OCI-LY7 (cell line): ENCODE results near the gene ERVFRD-1.
"Not testable (repeated sequence)": the region's sequence is repeated elsewhere in the genome, so short reads cannot be mapped to it uniquely, and the experiment has no call there.

Experiments used
- CTCF ChIP-seq: fragments of 200-600 bp; sonication (generic); conservative IDR thresholded peaks from 2 replicates; pipeline ENCODE4 v1.5.1; 2014; ENCODE audit warnings: mild to moderate bottlenecking, antibody characterized with exemption, low read length, moderate library complexity, mixed read lengths
- EZH2phosphoT487 ChIP-seq: fragments of 200-600 bp; sonication (generic); IDR thresholded peaks from 2 replicates; pipeline ENCODE4 v1.6.1; 2018; ENCODE audit warnings: low read depth, borderline replicate concordance, mild to moderate bottlenecking, mixed run types, antibody characterized with exemption, low read length, moderate library complexity, mixed read lengths

GRCh38 chr6:11091141-11091540, 20.4 kb downstream of the ERVFRD-1 start:
- TF ChIP-seq EZH2phosphoT487, CTCF: not testable (repeated sequence)
